HG03064 (cell line): Measurements from ENCODE around the gene PNKP.

Experiments
- ATAC-seq: cut with Tn5 transposase; IDR thresholded peaks from one replicate; pipeline ENCODE4 v1.9.1; 2021; ENCODE audit warnings: low read depth; ENCODE audit not compliant: unreplicated experiment

The PNKP gene

DNA sequence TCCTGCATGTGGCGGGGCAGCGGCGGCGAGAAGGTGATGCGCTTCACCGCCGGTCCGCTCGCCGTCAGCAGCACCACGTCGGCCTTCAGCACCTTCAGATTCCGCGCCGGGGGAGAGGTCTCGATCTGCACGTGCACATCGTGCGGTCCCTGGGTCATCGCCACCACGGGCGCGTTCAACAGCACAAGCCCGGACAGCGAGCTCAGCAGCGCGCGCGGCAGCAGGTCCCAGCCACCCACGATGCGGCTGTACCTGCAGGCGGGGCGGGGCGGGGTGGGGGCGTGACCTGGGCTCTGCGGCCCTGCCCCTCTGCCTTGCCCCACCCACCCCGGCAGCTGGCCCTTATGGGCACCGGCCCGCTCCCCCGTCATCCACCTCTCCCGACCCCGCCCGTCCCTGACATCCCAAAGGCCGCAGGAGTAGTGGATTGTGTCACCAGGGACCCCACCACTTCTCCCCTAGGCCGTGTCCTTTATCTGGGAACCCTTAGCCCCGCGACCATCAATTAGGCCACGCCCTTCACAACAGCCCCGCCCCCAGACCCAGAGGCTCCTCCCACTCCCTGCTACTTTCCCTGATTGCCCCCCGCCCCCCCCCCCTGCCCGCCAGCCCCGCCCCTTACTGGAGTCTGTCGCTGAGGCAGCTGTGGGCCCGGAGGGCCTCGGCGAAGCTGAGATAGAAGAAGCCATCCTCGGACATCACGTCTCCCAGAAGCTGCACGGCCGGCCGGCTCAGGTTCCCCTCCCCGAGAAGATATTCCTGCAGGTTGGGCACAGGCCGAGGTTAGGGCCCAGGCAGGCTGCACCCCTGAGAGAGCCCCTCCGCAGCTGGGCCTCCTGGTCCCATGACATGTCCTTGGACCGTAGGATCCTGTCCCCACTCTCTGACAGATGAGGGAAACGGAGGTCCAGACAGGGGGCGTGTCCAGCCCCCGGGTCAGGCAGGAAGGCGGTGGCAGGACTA lies 23.3 kb upstream of the PNKP start:
- no peak for ATAC-seq

GRCh38 chr19:49889687-49890348 lies 22.4 kb upstream of the PNKP start:
- ATAC-seq, result no peak

DNA sequence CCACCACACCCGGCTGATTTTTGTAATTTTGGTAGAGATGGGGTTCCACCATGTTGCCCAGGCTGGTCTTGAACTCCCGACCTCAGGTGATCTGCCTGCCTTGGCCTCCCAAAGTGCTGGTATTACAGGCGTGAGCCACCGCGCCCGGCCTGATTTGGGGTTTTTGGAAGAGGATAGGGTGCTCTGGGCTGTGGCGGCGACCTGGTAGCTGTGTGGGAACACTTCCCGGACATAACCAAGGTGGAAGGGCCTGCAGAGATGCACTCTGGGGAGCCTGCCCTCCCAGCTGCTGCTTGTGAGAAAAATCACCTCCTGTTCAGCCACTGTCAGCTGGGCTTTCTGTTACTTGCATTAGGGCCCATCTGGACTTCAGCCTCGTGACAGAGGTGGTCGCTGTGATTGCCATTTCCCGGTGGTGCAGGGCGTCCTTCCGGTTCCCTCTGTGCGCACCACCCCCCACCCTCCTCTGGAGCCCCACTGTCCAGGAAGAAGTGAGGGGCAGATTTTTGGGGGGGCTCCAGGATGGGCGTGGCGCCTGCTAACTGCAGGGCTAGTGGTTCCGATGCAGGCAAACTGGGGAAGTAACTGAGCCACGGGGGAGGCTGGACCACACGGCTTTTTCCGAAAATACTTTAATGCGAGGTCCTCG lies 21.8 kb upstream of the PNKP start:
- ATAC-seq, result no peak

DNA sequence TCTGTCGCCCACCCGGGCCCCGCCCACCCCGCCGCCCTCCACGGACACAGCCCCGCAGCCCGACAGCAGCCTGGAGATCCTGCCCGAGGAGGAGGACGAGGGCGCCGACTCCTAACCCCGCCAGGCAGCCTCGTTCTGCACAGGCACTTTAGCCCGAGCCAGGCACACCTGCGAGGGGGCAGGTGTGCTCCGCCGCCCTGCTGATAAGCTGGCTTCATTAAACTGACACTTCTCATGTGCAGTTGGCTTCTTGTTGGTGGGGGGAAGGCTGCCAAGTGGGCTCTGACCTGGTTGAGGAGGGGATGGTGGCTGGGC lies 21.1 kb upstream of the PNKP start:
- ATAC-seq, result no peak

DNA sequence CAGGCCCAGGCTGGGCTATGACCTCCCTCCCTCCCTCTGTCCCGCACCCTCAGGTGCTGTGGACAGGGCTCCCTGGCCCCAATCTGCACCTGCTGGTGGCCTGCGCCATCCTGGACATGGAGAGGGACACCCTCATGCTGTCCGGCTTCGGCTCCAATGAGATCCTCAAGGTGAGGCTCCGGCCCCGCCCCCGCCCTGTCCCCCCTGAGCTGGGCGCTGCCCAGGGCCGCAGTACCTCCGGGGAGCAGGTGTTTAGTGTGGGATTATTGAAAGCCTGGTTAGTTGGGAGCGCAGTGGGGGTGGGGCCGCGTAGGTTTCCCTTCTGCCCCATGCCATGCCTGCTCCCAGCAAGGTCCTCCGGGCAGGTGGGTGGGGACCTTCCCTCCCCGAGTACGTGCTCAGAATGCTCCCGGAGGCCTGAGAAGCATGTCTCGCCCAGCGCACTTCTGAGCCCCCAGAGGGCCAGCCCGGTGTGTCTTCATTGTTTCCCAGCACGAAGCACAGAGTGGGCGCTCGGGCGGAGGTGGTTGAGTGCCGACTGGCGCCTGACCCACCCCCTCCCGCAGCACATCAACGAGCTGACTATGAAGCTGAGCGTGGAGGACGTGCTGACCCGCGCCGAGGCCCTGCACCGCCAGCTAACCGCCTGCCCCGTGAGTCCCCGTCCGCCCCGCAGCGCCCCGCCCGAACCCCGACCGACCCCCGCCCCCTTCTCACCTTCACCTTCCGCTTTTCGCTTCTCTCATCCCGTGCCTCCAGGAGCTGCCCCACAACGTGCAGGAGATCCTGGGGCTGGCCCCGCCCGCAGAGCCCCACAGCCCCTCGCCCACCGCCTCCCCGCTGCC lies 20.5 kb upstream of the PNKP start:
- no peak for ATAC-seq

DNA sequence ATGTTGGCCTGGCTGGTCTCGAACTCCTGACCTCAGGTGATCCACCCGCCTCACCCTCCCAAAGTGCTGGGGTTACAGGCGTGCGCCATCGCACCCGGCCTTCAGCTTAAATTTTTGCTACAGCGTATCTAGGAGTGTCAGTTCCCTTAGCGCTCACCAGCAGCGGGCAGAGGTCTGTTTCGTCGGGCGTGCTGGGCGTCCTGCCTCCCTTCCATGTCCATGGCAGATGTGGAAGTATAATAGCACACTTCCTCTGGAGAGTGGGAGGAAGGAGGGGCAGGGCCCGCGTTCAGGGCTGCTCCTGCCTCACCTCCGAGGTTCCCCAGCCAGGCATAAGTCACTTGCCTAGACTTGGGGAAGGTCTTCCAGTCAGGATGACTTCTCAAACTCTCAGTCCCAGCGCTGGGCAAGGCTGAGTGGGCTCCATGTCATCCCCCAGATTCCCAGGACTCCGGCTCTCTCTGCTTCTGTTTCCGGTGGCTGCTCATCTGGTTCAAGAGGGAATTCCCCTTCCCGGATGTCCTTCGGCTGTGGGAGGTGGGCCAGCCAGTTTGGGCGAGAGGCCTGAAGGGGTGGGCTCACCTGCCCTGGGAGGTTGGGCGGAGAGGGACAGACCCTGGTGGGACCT lies 19.8 kb upstream of the PNKP start:
- no peak for ATAC-seq

DNA sequence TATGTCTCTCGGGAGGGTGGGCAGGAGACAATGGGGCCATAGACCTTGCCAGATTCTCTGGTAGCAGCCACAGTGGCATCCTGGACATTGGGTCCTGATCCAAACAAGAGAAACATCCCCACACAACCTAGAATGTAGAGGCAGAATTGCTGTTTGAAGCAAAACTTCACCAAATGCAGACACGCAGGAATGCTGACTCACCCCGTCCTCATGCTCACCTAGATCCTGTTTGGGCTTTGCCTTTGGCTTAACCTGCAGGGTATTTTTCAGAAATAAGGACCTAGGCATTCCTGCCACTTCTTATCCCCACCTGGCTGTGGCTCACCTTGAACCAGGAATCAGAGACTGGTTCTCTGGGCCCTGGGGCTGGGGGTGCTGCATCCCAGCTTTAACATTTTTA lies 17.4 kb upstream of the PNKP start:
- no peak for ATAC-seq

DNA sequence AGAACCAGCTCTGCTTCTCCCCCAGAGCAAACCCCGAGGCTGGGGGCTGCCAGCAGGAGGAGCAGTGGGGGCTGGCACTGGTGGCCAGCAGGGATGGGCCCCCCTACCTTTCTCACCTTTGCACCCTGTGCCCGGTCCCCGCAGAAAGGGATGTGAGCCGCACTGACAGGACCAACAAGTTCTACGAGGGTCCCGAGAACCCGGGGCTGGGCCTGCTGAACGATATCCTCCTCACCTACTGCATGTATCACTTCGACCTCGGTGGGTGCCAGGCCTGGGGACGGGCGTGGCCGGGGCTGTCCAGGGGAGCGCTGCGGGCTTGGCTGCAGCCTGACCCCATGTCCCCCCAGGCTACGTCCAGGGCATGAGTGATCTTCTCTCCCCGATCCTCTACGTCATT lies 16.7 kb upstream of the PNKP start:
- no peak for ATAC-seq

DNA sequence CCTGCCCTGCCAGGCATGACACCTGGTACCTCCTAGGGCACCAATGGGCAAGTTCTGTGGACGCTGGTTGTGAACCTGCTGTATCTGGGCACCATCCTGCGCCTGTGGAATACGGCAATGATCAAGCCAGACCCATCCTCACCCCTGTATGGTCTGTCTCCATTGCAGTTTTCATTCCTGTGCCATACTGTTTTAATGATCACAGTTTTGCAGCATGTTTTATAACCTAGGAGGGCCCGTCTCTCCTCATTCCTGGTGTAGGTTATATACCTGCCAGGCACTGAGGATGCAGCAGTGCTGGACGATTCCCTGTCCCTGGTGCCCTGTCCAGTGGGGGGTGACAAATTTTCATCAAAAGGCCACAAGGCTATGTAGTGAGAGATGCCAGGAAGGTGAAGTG lies 15.7 kb upstream of the PNKP start:
- ATAC-seq, result no peak

GRCh38 chr19:49882643-49883042 lies 15.3 kb upstream of the PNKP start:
- no peak for ATAC-seq

- ATAC-seq, result no peak
Observed at GRCh38 chr19:49881672-49882394, 14.5 kb upstream of the PNKP start.

DNA sequence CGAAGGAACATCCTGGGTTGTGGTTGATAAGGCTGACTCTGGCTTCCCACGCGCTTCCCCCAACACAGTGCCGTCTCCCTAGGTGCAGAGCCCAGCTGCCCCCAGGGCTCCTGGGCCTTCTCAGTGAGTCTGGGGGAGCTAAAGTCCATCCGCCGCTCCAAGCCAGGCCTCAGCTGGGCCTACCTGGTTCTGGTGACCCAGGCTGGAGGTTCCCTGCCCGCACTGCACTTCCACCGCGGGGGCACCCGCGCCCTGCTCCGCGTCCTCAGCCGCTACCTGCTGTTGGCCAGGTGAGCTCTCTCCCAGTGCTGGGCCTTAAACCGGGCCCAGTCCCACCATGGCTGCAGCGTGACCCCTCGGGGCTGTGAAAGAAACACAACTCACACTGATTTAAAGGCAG lies 13.8 kb upstream of the PNKP start:
- ATAC-seq, result no peak

DNA sequence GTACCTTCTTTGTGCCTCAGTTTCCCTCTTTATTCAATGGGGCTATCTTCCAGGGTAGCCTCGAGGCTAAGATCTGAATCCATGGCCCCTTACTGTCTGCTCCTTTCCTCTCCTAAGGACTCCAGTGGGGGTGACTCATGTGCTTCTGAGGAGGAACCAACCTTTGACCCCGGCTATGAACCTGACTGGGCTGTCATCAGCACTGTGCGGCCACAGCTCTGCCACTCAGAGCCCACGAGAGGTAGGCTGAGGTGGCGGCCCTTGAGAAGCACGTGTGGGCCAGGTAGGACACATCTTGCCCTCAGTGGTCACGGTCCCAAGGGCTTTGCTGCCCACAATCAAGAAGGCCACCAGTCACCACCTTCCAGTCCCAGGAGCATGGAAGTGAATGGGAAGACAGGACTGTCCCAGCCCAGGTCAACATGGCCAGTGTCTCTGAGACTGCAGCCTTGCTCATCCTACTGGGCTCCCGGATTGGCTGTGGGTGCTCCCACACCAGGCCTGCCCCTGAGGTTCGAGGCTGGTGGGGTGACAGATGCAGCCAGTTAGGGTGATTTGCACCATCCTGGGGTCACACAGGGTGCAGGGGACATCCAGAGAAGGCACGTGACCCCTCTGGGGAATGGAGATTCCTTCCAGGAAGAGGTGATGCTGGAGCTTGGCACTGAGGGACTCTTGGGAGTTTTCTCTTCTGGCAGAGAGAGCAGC lies 12.9 kb upstream of the PNKP start:
- no peak for ATAC-seq

GRCh38 chr19:49879243-49879963 lies 12.0 kb upstream of the PNKP start:
- no peak for ATAC-seq

GRCh38 chr19:49878744-49879070 lies 11.3 kb upstream of the PNKP start:
- no peak for ATAC-seq

DNA sequence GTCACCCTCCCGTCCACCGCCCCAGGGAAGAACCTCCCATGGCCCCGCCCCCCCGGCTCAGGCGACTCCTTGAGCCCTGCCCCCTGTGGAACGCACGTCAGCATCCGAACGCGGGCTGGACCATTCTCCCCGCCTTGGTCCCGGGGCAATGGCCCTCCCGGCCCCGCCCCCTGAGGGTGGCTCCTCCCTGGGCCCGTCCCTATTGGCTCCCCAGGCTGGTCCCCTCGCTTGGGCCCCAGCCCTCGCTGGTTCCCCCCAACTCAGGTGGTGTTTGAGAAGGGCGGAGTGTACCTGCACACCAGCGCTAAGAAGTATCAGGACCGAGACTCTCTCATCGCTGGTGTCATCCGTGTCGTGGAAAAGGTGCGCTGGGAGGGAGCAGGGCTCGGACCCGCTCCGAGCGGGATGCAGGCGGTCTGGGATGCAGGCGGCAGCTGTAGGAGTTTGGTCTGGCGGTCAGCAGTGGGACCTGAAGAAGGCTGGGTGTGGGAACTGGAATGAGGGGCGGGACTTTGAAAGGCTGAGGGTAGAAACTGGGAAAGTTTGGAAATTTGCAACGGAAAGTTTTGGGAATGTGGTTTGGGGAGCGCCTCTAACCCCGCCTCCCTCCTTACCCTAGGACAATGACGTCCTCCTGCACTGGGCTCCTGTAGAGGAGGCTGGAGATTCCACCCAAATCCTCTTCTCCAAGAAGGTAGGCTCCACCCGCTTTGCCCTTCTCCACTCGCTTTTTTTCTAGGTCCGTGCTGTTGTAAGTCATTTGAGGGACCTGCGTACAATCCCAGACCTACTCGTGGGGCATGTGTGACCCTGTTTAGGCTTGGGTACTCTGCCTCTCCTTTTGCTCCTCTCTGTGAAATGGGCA lies 10.7 kb upstream of the PNKP start:
- ATAC-seq, result peak; percentile 46

DNA sequence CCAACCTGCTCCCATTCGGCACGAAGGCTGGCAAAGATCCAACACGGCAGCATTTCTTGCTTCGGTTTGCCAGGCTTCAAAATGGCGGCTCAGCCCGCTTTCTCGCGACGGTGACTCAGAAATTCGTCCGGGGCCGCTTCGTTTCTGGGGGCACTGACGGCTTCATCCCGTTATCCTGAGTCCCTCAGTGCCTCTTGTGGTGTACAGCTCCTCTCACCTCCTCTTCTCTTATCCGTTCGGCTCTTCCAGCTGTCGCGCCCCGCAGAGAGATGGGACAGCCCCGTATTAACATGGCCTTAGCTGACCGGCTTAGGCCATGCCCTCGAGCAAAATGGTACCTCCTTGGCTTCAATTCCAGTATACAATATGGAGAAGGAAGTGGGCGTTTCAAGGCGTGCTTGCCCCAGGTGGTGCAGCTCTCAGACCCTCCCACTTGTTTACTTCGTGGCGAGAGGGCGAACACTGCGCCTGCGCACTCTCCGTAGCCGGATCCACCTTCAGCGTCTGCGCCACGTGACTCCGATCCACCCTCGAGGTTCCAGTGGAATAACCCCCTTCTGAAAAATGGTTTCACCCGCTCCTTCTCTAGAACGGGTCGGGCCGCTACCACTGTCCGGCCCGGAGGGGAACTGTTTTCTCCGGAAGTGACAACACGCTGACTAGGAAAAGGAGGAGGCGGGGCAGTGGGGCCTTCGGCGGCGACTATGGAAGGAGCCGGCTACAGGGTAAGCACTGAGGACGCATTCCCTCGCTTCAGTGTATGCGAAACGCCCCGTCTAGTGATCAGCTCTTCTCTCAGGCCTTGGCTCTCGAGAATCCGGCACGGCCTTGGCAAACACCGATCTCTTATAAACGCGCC lies 9.9 kb upstream of the PNKP start, which contains the start of the genes AKT1S1 and TBC1D17:
AKT1S1 (minus strand) TSS at position 336 of the 859 bp plus-strand sequence. CDS start 4,060 bp downstream, outside the sequence.
TBC1D17 (plus strand) TSS at position 683 of the 859 bp plus-strand sequence; CDS start at position 705, 22 bp downstream.
- peak; percentile 53 for ATAC-seq
